ENCODE results near the gene PPP1R13L. TPM values are rescaled to one million over a fixed set of nuclear protein-coding genes. Genes with fewer than 3 reads are reported as not detected.

Gene PPP1R13L, protein sequence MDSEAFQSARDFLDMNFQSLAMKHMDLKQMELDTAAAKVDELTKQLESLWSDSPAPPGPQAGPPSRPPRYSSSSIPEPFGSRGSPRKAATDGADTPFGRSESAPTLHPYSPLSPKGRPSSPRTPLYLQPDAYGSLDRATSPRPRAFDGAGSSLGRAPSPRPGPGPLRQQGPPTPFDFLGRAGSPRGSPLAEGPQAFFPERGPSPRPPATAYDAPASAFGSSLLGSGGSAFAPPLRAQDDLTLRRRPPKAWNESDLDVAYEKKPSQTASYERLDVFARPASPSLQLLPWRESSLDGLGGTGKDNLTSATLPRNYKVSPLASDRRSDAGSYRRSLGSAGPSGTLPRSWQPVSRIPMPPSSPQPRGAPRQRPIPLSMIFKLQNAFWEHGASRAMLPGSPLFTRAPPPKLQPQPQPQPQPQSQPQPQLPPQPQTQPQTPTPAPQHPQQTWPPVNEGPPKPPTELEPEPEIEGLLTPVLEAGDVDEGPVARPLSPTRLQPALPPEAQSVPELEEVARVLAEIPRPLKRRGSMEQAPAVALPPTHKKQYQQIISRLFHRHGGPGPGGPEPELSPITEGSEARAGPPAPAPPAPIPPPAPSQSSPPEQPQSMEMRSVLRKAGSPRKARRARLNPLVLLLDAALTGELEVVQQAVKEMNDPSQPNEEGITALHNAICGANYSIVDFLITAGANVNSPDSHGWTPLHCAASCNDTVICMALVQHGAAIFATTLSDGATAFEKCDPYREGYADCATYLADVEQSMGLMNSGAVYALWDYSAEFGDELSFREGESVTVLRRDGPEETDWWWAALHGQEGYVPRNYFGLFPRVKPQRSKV
- 100 to 1,000 TPM in 1 of 2 donors, 10 to 100 TPM in 1; 51.2 to 112 TPM for total RNA-seq

DNA sequence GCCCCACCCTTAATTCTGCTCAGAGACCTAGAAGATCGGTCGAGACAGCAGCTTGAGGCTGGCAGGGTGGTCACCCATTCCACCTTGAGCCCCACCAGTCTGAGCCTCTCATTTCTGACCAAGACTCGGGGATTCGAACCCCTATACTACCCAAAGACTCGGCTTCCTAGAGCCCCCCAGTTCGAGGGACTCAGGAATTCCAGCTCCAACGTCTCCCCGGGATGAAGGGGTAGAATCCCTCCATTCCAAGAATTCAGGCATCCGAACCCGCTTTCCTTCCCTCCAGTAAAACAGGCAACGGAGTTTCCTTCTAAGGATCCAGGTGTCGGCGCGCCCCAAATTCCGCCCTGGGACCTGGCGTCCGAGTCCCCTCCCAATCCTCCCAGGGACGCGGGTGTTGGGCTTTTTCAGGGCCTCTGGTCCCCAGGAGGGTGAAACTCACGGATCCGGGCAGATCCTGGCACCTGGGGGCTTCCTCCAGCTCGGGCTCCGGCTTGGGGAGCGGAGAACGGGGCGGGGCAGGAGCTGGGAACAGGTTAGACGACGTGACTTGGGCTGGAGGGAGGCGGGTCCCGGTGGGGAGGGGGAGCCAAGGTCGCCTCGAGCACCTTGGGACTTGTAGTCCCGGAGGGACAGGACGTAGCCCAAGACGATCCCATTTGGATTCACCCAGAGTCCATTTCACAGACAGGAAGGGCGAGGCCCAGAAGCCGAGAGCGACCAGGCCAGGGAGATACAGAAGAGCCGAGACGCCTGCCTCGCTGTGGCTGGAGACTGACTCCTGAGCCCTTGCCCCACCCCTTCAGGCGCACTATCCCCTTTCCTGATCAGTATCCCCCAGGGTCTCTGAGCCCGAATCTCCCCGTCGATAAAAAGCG, at the start of gene PPP1R13L:
TSS of gene PPP1R13L (minus strand) at position 513 of the 878 bp plus-strand sequence. CDS start 6,751 bp downstream, outside the sequence.
- DNase-seq (ENCODE audit: low spot score): peak; percentile 36
- TF ChIP-seq, protein P1, sequence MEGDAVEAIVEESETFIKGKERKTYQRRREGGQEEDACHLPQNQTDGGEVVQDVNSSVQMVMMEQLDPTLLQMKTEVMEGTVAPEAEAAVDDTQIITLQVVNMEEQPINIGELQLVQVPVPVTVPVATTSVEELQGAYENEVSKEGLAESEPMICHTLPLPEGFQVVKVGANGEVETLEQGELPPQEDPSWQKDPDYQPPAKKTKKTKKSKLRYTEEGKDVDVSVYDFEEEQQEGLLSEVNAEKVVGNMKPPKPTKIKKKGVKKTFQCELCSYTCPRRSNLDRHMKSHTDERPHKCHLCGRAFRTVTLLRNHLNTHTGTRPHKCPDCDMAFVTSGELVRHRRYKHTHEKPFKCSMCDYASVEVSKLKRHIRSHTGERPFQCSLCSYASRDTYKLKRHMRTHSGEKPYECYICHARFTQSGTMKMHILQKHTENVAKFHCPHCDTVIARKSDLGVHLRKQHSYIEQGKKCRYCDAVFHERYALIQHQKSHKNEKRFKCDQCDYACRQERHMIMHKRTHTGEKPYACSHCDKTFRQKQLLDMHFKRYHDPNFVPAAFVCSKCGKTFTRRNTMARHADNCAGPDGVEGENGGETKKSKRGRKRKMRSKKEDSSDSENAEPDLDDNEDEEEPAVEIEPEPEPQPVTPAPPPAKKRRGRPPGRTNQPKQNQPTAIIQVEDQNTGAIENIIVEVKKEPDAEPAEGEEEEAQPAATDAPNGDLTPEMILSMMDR (IDR thresholded peaks at IDR 0.05): no peak
- Histone ChIP-seq H3K4me1 (ENCODE audit: control insufficient read depth in 1 of 2, low read depth in 2 of 2) (peaks cover 12 to 42% of the 10 kb centered on the region in 2 donors), H3K4me3 (peak within 1 kb of the TSS; percentile 88), H3K27me3 (replicated peaks; ENCODE audit: insufficient read depth) (no peaks in the 10 kb centered on the region), H3K36me3 (no peaks in the 10 kb centered on the region), H3K27ac (peak within 1 kb of the TSS; percentile 97), H3K9me3 (no peaks in the 10 kb centered on the region)
- ATAC-seq (ENCODE audit: insufficient number of reproducible peaks, low FRiP score, low read depth): peak; percentile 32

DNA sequence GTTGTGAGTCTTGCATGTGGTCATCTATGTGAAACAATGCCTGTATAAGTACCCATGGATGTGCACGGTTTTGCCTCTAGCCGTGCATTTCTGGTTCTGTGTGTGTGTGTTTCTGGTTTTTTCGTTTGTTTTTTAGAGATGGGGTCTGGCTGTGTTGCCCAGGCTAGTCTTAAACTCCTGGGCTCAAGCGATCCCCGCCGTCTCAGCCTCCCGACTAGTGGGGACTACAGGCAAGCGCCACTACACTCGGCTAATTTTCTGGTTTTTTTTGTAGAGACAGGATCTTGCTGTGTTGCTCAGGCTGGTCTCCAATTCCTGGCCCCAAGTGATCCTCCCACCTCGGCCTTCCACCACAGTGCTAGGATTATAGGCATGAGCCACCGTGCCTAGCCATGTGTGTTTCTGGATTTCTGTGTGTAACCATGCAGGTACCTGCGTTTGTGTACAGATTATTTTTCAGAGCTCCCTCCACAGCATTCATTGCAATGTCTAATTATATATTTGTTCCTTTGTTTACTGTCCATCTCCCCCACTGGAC, 47.0 kb upstream of the PPP1R13L start:
- Histone ChIP-seq H3K36me3 (no peaks in the 10 kb centered on the region), H3K9me3 (no peaks in the 10 kb centered on the region), H3K4me3 (no peak overlapping the region), H3K27ac (peak overlapping the region in 1 of 2 donors; percentile 73), H3K27me3 (replicated peaks; ENCODE audit: insufficient read depth) (no peaks in the 10 kb centered on the region), H3K4me1 (ENCODE audit: control insufficient read depth in 1 of 2, low read depth in 2 of 2) (peaks cover 33 to 47% of the 10 kb centered on the region in 2 donors)
- DNase-seq (ENCODE audit: low spot score) (no peak), ATAC-seq (ENCODE audit: insufficient number of reproducible peaks, low FRiP score, low read depth) (no peak)
- TF ChIP-seq, protein P1 (IDR thresholded peaks at IDR 0.05): no peak

DNA sequence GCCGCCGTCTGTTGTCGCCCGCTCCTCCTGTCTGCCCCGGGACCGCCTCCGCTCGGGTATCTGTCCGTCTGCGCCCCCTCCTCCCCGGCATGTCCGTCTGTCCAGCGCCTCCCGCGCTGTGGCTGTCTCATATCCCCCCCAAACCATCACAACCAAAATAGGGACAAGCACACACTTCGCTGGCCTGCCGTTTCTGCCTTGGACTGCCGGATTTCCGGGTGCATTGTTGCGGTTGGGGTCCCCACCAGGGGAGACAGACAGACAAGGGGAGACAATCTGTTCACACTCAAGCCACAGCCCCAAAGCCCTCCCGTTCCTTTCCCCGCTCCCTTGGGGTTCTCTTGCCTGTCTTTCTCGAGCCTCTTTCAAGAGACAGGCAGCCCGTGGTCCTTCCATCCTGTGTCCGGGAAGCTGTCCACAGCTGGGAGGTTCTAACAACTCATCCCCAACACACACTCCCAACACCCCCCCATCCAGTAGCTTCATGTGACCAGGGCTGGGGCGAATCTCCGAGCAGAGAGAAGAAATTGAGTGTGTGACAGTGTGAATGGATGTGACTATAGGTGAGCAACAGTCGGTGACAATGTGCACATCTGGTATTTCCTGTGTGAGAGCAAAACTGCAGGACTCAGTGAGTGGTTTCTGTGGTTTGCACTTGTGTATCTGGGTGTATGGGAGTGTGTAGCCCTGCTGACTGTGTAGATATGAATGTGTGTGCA, 46.4 kb upstream of the PPP1R13L start:
- DNase-seq (ENCODE audit: low spot score) (no peak), ATAC-seq (ENCODE audit: insufficient number of reproducible peaks, low FRiP score, low read depth) (no peak)
- H3K27me3 ChIP-seq (replicated peaks; ENCODE audit: insufficient read depth): no peaks in the 10 kb centered on the region
- TF ChIP-seq, protein P1 (IDR thresholded peaks at IDR 0.05): no peak
- peak overlapping the region; percentile 73 to 78 for H3K27ac ChIP-seq
- H3K4me3 ChIP-seq: peak overlapping the region; percentile 83
- H3K9me3 ChIP-seq: no peaks in the 10 kb centered on the region
- peaks cover 30 to 45% of the 10 kb centered on the region in 2 donors for H3K4me1 ChIP-seq (ENCODE audit: control insufficient read depth in 1 of 2, low read depth in 2 of 2)
- no peaks in the 10 kb centered on the region for H3K36me3 ChIP-seq

DNA sequence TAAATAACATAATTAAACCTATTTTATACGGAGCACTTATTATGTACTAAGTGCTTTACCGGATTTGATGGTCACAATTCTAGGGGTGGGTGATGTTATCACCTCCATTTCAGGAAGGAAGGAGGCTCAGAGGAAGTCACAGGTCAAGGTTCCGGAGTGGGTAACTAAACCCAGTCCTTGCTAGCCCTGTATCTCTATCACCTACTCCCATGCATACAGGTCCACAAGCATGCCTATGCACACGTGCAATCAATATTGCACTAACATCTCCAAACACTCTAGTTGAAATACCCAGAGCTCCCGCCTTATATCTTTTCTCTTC, 45.1 kb upstream of the PPP1R13L start:
- H3K27ac ChIP-seq: peak overlapping the region in 1 of 2 donors; percentile 71
- DNase-seq (ENCODE audit: low spot score): no peak
- H3K4me1 ChIP-seq (ENCODE audit: control insufficient read depth in 1 of 2, low read depth in 2 of 2): peaks cover 17 to 33% of the 10 kb centered on the region in 2 donors
- no peak for ATAC-seq (ENCODE audit: insufficient number of reproducible peaks, low FRiP score, low read depth)
- H3K36me3 ChIP-seq: no peaks in the 10 kb centered on the region
- TF ChIP-seq, protein P1 (IDR thresholded peaks at IDR 0.05): no peak
- peak overlapping the region; percentile 83 for H3K4me3 ChIP-seq
- H3K9me3 ChIP-seq: no peaks in the 10 kb centered on the region
- no peaks in the 10 kb centered on the region for H3K27me3 ChIP-seq (replicated peaks; ENCODE audit: insufficient read depth)

All from thoracic aorta (tissue), 2 donors.